Measurements from ENCODE around the gene ZNF280C.
"Not testable (repeated sequence)": the region's sequence is repeated elsewhere in the genome, so short reads cannot be mapped to it uniquely, and the experiment has no call there.

ZNF280C gene

DNA sequence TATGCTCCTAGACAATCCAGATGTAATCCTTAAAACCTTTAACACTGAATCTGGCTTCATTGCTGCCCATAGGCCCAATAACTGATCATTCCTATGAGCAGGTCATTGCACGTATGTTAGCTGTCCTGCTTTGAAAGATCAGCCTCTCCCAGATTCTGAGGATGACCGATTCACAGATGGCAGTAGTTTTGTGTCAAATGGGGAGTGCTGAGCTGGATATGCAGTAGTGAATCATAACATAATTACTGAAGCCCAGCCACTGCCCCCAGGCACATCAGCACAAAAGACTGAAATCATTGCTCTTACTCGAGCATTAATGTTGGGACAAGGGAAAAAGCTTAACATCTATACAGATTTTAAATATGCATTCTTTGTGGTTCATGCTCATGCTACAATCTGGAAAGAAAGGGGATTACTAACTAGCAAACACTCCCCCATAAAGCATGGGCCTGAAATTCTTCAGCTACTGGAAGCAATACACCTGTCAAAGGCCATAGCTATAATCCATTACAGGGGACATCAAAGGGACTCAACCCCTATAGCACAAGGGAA lies 16.4 kb upstream of the ZNF280C start:
- no peak for DNase-seq (ENCODE audit: low read depth)
- TF ChIP-seq POLR2A (IDR thresholded peaks at IDR 0.05; ENCODE audit: extremely low read depth, insufficient read length) = no peak
- TF ChIP-seq MAX (IDR thresholded peaks at IDR 0.05; ENCODE audit: low read depth, low read length) = no peak
- TF ChIP-seq, protein P1, sequence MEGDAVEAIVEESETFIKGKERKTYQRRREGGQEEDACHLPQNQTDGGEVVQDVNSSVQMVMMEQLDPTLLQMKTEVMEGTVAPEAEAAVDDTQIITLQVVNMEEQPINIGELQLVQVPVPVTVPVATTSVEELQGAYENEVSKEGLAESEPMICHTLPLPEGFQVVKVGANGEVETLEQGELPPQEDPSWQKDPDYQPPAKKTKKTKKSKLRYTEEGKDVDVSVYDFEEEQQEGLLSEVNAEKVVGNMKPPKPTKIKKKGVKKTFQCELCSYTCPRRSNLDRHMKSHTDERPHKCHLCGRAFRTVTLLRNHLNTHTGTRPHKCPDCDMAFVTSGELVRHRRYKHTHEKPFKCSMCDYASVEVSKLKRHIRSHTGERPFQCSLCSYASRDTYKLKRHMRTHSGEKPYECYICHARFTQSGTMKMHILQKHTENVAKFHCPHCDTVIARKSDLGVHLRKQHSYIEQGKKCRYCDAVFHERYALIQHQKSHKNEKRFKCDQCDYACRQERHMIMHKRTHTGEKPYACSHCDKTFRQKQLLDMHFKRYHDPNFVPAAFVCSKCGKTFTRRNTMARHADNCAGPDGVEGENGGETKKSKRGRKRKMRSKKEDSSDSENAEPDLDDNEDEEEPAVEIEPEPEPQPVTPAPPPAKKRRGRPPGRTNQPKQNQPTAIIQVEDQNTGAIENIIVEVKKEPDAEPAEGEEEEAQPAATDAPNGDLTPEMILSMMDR (IDR thresholded peaks at IDR 0.05; ENCODE audit: low read depth, low read length) = no peak
- TF ChIP-seq MYC (IDR thresholded peaks at IDR 0.05; ENCODE audit: low read depth, low read length) = no peak
- H3K4me3 ChIP-seq (ENCODE audit: low read depth, low read length) = no peak overlapping the region

DNA sequence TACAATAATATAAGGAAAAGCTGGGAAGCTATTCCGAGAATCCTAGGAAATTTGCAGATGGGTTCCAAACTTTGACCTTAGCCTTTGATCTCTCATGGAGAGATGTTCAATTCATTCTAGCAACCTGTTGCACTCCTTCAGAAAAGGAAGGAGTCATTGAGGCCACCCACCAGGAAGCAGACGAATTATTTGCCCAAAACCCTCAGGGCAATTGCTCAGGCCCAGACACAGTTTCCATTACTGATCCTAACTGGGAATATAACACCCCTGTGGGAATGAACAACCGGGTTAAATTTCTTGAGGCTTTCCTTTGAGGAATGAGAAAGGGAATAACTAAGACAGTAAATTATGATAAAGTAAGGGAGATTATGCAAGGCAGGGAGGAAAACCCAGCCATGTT lies 13.5 kb upstream of the ZNF280C start:
- no peak for DNase-seq (ENCODE audit: low read depth)
- no peak overlapping the region for H3K4me3 ChIP-seq (ENCODE audit: low read depth, low read length)
- TF ChIP-seq MYC (IDR thresholded peaks at IDR 0.05; ENCODE audit: low read depth, low read length) (no peak), POLR2A (IDR thresholded peaks at IDR 0.05; ENCODE audit: extremely low read depth, insufficient read length) (no peak), MAX (IDR thresholded peaks at IDR 0.05; ENCODE audit: low read depth, low read length) (no peak)
- TF ChIP-seq, protein P1 (IDR thresholded peaks at IDR 0.05; ENCODE audit: low read depth, low read length) = no peak

- DNase-seq (ENCODE audit: low read depth) = no peak
- H3K4me3 ChIP-seq (ENCODE audit: low read depth, low read length) = no peak overlapping the region
Measured at GRCh38 chrX:130280901-130281300, 12.2 kb upstream of the ZNF280C start.

GRCh38 chrX:130272253-130272652 lies 3.6 kb upstream of the ZNF280C start:
- not testable (repeated sequence) for DNase-seq (ENCODE audit: low read depth); H3K4me3 ChIP-seq (ENCODE audit: low read depth, low read length)

More at GRCh38 chrX:130280901-130281300, 12.2 kb upstream of the ZNF280C start:
- no peak for TF ChIP-seq MYC (IDR thresholded peaks at IDR 0.05; ENCODE audit: low read depth, low read length)
- TF ChIP-seq, protein P1 (IDR thresholded peaks at IDR 0.05; ENCODE audit: low read depth, low read length) = no peak
- no peak for TF ChIP-seq MAX (IDR thresholded peaks at IDR 0.05; ENCODE audit: low read depth, low read length)
- no peak for TF ChIP-seq POLR2A (IDR thresholded peaks at IDR 0.05; ENCODE audit: extremely low read depth, insufficient read length)

GRCh38 chrX:130269391-130269790 lies 692 bp upstream of the ZNF280C start:
- DNase-seq (ENCODE audit: low read depth); H3K4me3 ChIP-seq (ENCODE audit: low read depth, low read length): not testable (repeated sequence)

- no peak for DNase-seq (ENCODE audit: low read depth)
- no peak for TF ChIP-seq MAX (IDR thresholded peaks at IDR 0.05; ENCODE audit: low read depth, low read length)
- TF ChIP-seq, protein P1 (IDR thresholded peaks at IDR 0.05; ENCODE audit: low read depth, low read length) = no peak
- no peak for TF ChIP-seq POLR2A (IDR thresholded peaks at IDR 0.05; ENCODE audit: extremely low read depth, insufficient read length)
- TF ChIP-seq MYC (IDR thresholded peaks at IDR 0.05; ENCODE audit: low read depth, low read length) = no peak
- peak overlapping the region; percentile 87 for H3K4me3 ChIP-seq (ENCODE audit: low read depth, low read length)
Measured at GRCh38 chrX:130267956-130268448, 697 bp downstream of the ZNF280C start.

GRCh38 chrX:130264573-130264972 lies 4.1 kb downstream of the ZNF280C start:
- no peak overlapping the region for H3K4me3 ChIP-seq (ENCODE audit: low read depth, low read length)
- DNase-seq (ENCODE audit: low read depth) = no peak
- TF ChIP-seq MAX (IDR thresholded peaks at IDR 0.05; ENCODE audit: low read depth, low read length) = no peak
- no peak for TF ChIP-seq MYC (IDR thresholded peaks at IDR 0.05; ENCODE audit: low read depth, low read length)
- no peak for TF ChIP-seq POLR2A (IDR thresholded peaks at IDR 0.05; ENCODE audit: extremely low read depth, insufficient read length)
- TF ChIP-seq, protein P1 (IDR thresholded peaks at IDR 0.05; ENCODE audit: low read depth, low read length) = no peak

Measured in NB4 (cell line).